Activated naive CD8-positive, alpha-beta T cell (primary cell): ENCODE measurements around the gene GNB4.

Source experiments
- H3K27ac Mint-ChIP-seq: one replicate; pipeline ENCODE4 v1.8.0; 2021; ENCODE audit warnings: mixed read lengths
- H3K27me3 Mint-ChIP-seq: one replicate; pipeline ENCODE4 v1.8.0; 2021; ENCODE audit warnings: mixed read lengths
- H3K36me3 Mint-ChIP-seq: one replicate; pipeline ENCODE4 v1.8.0; 2021; ENCODE audit warnings: mixed read lengths
- H3K4me1 Mint-ChIP-seq: one replicate; pipeline ENCODE4 v1.8.0; 2021; ENCODE audit warnings: low read depth, mixed read lengths
- H3K4me3 Mint-ChIP-seq: one replicate; pipeline ENCODE4 v1.8.0; 2021; ENCODE audit warnings: mild to moderate bottlenecking, mixed read lengths
- H3K9me3 Mint-ChIP-seq: one replicate; pipeline ENCODE4 v1.8.0; 2021; ENCODE audit warnings: low read depth, mixed read lengths

The GNB4 gene

DNA sequence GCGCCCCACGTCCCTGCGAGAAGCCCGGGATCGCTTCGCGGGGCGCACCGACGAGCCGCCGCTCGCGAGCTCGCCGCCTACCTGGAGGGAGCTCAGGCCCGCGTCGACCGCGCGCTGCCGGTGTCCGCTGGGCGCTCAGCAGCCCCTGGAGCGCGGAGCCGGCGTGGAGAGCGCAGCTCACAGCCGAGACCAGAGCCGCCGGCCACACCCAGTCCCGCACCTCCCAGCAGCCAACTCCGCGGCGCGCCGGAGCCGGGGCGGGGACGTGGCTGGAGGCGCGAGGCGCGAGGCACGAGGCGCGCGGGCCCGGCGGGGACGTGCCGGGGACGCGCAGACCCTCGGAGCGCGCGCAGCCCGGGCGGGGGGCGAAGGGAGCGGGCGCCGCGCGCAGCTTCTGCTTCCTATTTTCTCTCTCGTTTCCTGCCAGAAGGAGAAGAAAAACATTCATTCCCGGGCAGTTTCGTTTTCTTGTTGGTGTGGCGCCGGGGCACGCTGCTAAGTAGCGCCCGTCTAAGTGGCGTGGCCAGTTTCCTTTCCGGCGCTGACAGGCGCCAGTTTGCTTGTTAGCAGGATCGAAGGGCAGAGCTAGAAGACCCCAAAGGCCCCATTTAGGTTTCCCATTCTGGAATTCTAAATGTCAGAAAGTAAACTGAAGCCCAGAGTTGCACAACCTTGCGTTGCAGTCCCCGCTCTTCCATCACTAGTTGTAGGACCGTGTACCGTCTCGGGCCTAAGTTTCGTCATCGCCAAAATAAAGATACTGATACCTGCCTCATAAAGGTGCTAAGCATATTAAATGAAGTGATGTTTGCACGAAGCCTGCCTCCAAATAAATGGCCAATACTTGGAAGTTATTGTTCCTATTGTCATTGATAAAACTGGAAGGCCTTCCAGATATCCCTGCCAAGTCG, at the start of gene GNB4:
Gene GNB4 (minus strand): TSS at position 206 of the 911 bp plus-strand sequence. CDS start 25,270 bp downstream, outside the sequence.
- peak within 1 kb of the TSS; percentile 86 for H3K4me3 Mint-ChIP-seq
- no peaks in the 10 kb centered on the region for H3K9me3 Mint-ChIP-seq
- no peak within 1 kb of the TSS for H3K27ac Mint-ChIP-seq
- H3K36me3 Mint-ChIP-seq: no peaks in the 10 kb centered on the region
- H3K27me3 Mint-ChIP-seq: peaks cover 58% of the 10 kb centered on the region
- peaks cover 22% of the 10 kb centered on the region for H3K4me1 Mint-ChIP-seq

DNA sequence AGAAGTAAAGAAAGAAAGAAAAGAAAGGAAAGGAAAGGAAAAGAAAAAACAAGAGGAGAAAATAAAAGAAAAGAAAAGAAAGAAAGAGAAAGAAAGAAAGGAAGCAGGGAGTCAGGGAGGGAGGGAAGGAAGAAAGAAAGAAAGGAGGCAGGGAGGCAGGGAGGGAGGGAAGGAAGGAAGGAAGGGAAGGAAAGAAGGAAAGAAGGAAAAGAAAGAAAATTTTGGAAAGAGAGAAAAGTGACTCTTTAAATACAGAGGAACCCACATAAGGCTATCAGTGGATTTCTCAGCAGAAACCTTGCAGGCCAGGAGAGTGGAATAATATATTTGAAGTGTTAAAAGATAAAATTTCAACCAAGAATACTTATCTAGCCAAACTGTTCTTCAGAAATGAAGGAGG, 44.2 kb upstream of the GNB4 start:
- no peak overlapping the region for H3K4me3 Mint-ChIP-seq
- H3K36me3 Mint-ChIP-seq: peaks cover 15% of the 10 kb centered on the region
- H3K27ac Mint-ChIP-seq: no peak overlapping the region

DNA sequence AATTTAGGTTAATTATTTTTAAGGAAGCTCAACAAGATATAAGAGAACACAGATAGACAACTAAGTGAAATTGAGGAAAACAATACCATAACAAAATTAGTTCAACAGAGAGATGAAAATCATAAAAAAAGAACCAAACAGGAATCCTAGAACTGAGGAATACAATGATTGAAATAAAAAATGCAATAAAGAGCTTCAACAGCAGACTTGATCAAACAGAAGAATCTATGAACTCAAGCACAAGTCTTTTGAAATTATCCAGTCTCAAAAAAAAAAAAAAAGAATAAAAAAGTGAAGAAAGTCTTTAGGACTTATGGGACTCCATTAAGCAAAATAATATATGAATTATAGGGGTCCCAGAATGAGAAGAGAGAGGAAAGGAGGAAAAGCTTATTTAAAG, 42.0 kb upstream of the GNB4 start:
- peaks cover 7% of the 10 kb centered on the region for H3K27me3 Mint-ChIP-seq
- H3K36me3 Mint-ChIP-seq: peaks cover 19% of the 10 kb centered on the region
- H3K9me3 Mint-ChIP-seq: peaks cover 58% of the 10 kb centered on the region
- H3K27ac Mint-ChIP-seq: no peak overlapping the region
- H3K4me1 Mint-ChIP-seq: no peaks in the 10 kb centered on the region
- no peak overlapping the region for H3K4me3 Mint-ChIP-seq

More for the DNA sequence above, 44.2 kb upstream of the GNB4 start:
- H3K27me3 Mint-ChIP-seq: peaks cover 4% of the 10 kb centered on the region
- peaks cover 52% of the 10 kb centered on the region for H3K9me3 Mint-ChIP-seq
- H3K4me1 Mint-ChIP-seq: no peaks in the 10 kb centered on the region

DNA sequence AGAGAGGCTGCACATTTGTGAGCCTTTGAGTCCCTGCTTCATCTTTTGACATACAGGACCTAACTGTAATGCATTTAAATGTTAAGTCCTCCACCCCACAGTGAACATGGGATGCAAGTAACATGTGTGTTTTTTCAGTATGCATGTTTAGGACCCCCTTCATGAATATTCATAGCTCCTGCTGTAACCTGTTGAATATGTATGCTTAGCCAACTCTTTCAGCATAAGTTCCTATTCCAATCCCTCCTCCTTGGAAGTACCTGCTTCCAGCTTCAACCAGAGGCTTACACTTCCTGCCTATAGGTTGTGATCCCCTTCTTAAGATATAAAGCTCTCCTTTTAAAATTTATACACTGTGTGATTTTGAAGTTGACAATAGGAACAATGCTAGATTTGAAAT, 36.9 kb upstream of the GNB4 start:
- Mint-ChIP-seq H3K36me3 (peaks cover 11% of the 10 kb centered on the region), H3K9me3 (peaks cover 24% of the 10 kb centered on the region), H3K4me1 (no peaks in the 10 kb centered on the region)

DNA sequence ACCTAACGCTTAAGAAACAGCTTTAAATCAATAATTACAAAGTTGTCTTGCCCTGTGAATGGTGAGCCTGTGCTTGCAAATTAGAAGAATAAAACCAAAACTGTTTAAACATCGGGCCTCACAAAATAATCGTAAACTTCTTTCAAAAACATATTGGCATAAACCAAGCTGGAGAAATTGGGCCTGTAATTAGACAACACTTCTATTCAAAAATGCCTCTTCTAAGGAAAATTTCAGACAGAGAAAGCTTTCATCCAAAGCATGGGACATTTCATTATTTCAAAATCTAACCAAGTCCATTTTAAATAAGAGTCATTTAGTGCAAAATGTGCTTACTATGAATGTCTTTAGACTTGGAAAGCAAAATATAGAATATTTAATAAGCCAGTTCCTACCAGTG, 35.5 kb upstream of the GNB4 start:
- no peak overlapping the region for H3K4me3 Mint-ChIP-seq
- H3K9me3 Mint-ChIP-seq: peaks cover 19% of the 10 kb centered on the region
- no peaks in the 10 kb centered on the region for H3K4me1 Mint-ChIP-seq
- no peak overlapping the region for H3K27ac Mint-ChIP-seq
- H3K27me3 Mint-ChIP-seq: peaks cover 10% of the 10 kb centered on the region
- H3K36me3 Mint-ChIP-seq: peaks cover 6% of the 10 kb centered on the region

More for the DNA sequence above, 36.9 kb upstream of the GNB4 start:
- H3K27ac Mint-ChIP-seq: no peak overlapping the region
- peaks cover 10% of the 10 kb centered on the region for H3K27me3 Mint-ChIP-seq
- no peak overlapping the region for H3K4me3 Mint-ChIP-seq

DNA sequence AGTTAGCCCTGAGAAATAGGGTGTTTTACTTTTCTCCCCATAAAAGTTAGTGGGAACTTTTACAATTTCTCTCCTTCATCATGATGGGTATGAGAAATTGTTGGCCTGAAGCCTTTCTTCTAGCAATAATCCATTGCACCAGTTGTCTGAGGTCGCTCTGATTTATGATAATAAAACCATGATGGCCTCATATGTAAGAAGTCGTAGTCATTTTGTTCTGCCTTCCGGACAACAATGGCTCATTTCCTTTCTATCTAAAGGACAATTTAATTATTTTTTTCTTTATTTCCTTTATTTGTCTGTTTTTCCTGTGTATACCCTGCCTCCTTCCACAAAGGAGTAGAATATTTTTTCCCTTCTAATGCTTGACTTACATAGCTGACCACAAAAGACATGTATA, 31.6 kb upstream of the GNB4 start:
- H3K4me3 Mint-ChIP-seq: no peak overlapping the region
- no peaks in the 10 kb centered on the region for H3K36me3 Mint-ChIP-seq
- H3K27ac Mint-ChIP-seq: no peak overlapping the region
- peaks cover 3% of the 10 kb centered on the region for H3K27me3 Mint-ChIP-seq
- H3K9me3 Mint-ChIP-seq: no peaks in the 10 kb centered on the region
- no peaks in the 10 kb centered on the region for H3K4me1 Mint-ChIP-seq

DNA sequence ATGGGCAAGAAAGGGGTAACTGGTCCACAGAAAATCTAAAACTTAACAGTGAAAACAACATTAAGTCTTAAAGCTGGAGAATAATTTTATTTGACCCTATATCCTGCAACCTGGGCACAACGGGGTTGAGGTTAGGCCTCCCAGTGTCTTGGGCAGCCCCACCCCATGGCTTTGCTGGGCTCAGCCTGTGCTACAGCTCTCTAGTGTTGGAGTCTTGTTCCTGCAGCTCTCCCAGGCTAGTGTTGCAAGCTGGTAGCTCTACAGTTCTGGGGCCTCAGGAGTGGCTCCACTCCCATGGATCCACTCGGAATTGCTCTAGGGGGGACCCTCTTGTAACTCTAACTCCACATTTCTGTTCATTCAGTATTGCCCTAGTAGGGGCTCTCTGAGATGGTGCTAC, 24.9 kb upstream of the GNB4 start:
- peaks cover 3% of the 10 kb centered on the region for H3K9me3 Mint-ChIP-seq
- H3K4me3 Mint-ChIP-seq: no peak overlapping the region
- H3K4me1 Mint-ChIP-seq: no peaks in the 10 kb centered on the region
- no peaks in the 10 kb centered on the region for H3K36me3 Mint-ChIP-seq
- no peak overlapping the region for H3K27ac Mint-ChIP-seq
- peaks cover 1% of the 10 kb centered on the region for H3K27me3 Mint-ChIP-seq

DNA sequence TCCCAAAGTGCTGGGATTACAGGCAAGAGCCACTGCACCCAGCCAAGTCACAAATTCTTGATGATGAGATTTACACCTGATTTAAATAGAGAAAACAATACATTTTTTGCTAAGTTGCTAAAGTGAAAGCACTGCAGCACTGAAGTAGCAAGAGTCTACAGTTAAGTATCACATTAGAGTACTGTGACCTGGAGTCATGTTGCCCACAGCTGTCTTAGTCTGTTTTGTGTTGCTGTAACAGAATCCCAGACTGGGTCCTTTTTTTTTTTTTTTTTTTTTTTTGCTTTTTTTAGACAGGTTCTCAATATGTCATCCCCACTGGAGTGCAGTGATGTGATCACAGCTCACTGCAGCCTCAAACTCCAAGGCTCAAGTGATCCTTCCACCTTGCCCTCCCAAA, 23.2 kb upstream of the GNB4 start:
- Mint-ChIP-seq H3K27ac (no peak overlapping the region), H3K4me3 (no peak overlapping the region), H3K9me3 (peaks cover 3% of the 10 kb centered on the region), H3K27me3 (peaks cover 1% of the 10 kb centered on the region), H3K4me1 (no peaks in the 10 kb centered on the region), H3K36me3 (no peaks in the 10 kb centered on the region)

DNA sequence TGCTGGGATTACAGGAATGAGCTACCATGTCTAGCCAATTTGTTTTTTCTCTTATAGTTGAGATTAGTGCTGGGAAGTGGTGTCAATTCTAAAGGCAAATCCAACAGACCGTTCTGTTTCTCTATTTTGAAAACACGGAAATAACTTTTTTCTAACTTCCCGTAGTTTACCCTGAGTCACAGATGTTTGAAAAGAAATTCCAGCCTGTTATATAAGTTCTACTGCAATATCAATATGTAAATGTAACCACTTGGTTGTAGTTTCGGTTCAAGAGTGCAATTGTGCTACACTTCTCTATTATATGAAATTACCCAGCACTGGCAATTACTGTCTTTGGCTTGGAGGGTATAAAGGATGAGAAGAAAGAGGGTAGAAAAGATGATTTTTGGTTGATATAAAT, 22.3 kb upstream of the GNB4 start:
- no peaks in the 10 kb centered on the region for H3K4me1 Mint-ChIP-seq
- no peak overlapping the region for H3K4me3 Mint-ChIP-seq
- no peaks in the 10 kb centered on the region for H3K36me3 Mint-ChIP-seq
- peaks cover 1% of the 10 kb centered on the region for H3K27me3 Mint-ChIP-seq
- peaks cover 3% of the 10 kb centered on the region for H3K9me3 Mint-ChIP-seq
- H3K27ac Mint-ChIP-seq: no peak overlapping the region

DNA sequence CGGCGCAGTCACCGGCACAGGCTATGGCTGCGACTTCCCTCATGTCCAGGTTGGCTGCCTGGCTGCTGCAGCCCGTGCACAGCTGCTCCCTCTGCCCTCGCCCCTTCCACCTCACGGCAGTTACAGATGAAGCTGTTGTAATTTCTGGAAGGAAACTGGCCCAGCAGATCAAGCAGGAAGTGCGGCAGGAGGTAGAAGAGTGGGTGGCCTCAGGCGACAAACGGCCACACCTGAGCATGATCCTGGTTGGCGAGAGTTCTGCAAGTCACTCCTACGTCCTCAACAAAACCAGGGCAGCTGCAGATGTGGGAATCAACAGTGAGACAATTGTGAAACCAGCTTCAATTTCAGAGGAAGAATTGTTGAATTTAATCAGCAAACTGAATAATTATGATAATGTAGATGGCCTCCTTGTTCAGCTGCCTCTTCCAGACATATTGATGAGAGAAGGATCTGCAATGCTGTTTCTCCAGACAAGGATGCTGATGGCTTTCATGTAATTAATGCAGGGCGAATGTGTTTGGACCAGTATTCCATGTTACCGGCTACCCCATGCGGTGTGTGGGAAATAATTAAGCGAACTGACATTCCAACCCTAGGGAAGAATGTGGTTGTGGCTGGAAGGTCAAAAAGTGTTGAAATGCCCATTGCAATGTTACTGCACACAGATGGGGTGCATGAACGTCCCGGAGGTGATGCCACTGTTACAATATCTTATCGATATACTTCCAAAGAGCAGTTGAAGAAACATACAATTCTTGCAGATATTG, 13.2 kb upstream of the GNB4 start:
- H3K4me3 Mint-ChIP-seq: peak overlapping the region; percentile 28
- no peak overlapping the region for H3K27ac Mint-ChIP-seq

DNA sequence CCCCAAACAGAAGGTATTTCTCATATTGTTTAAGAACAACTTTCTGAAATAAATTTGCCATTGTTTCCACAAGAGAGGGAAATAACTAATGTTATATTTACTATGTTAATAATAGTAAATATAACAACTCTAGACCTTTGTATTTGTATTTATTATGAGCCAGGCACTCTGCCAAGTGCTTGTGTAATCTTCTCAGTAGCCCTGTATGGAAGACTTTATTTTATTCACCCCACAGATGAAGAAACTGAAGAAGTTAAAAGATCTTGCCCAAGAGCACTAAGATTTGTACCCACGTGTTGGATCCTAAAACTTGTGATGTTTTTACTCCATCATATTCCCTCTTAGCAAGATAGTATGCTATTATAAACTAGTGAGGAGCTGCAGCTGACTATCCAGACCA, 12.0 kb upstream of the GNB4 start:
- Mint-ChIP-seq H3K27ac (no peak overlapping the region), H3K27me3 (peaks cover 10% of the 10 kb centered on the region)

More for the DNA sequence above, 13.2 kb upstream of the GNB4 start:
- no peaks in the 10 kb centered on the region for H3K36me3 Mint-ChIP-seq
- peaks cover 7% of the 10 kb centered on the region for H3K27me3 Mint-ChIP-seq
- peaks cover 10% of the 10 kb centered on the region for H3K4me1 Mint-ChIP-seq
- H3K9me3 Mint-ChIP-seq: no peaks in the 10 kb centered on the region

DNA sequence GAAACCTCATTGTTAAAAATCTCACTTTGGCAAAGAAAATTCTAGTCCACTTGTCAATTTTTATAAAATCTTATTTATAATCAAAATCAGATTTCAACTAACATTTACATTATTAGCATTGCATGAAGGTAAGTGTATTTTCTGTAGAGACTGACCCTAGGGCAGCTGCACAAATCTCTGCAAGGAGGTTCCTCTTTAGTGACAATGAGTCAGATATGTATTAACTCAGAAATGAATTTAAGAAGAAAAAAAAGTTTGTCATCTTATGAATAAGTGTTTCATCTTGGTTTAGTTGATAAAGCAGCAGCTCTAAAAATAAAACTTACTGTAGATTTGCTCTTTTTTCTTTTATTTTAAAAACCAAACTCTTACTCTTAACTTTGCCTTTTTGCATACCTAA, 9.0 kb upstream of the GNB4 start:
- H3K9me3 Mint-ChIP-seq: no peaks in the 10 kb centered on the region
- H3K27me3 Mint-ChIP-seq: peaks cover 21% of the 10 kb centered on the region
- H3K4me1 Mint-ChIP-seq: peaks cover 10% of the 10 kb centered on the region
- H3K36me3 Mint-ChIP-seq: no peaks in the 10 kb centered on the region
- no peak overlapping the region for H3K27ac Mint-ChIP-seq
- H3K4me3 Mint-ChIP-seq: no peak overlapping the region

More for the DNA sequence above, 12.0 kb upstream of the GNB4 start:
- Mint-ChIP-seq H3K36me3 (no peaks in the 10 kb centered on the region), H3K4me3 (no peak overlapping the region), H3K4me1 (peaks cover 10% of the 10 kb centered on the region), H3K9me3 (no peaks in the 10 kb centered on the region)

DNA sequence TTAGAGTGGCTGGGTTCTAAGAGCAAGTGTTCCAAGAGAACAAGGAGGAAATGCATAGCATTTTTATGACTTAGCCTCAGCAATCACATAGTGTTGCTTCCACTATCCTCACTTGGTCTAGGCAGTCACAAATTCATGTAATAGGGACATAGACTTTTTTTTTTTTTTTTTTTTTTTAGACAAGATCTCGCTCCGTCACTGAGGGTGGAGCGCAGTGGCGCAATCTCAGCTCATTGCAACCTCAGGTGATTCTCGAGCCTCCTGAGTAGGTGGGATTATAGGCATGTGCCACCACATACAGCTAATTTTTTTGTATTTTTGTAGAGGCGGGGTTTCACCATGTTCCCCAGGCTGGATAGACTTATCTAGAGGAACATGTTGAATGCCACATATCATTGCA, 4.7 kb upstream of the GNB4 start:
- Mint-ChIP-seq H3K9me3 (no peaks in the 10 kb centered on the region), H3K27me3 (peaks cover 38% of the 10 kb centered on the region), H3K4me3 (no peak overlapping the region), H3K36me3 (no peaks in the 10 kb centered on the region), H3K4me1 (peaks cover 8% of the 10 kb centered on the region), H3K27ac (no peak overlapping the region)

DNA sequence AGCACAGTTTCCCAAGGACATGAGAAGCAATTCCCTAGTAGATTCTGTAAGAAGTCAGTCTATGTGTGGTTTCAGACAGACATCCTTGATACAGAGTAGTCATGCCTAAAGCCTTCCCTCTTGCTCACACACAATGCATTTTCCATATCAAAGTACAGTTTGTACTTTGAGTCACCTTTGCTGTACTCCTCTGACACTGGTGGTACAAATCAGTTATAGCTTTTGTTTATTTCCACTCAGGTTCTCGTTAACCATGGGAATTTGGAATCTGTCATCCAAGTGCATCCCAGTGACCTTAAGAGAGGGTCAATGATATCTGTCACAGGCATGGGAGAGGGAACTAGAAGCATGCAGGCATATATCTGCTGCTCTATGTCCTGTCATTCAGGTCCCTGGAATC, 3.6 kb upstream of the GNB4 start:
- peaks cover 45% of the 10 kb centered on the region for H3K27me3 Mint-ChIP-seq
- H3K4me1 Mint-ChIP-seq: peaks cover 17% of the 10 kb centered on the region
- H3K27ac Mint-ChIP-seq: no peak overlapping the region
- H3K36me3 Mint-ChIP-seq: no peaks in the 10 kb centered on the region
- H3K9me3 Mint-ChIP-seq: no peaks in the 10 kb centered on the region
- no peak overlapping the region for H3K4me3 Mint-ChIP-seq

DNA sequence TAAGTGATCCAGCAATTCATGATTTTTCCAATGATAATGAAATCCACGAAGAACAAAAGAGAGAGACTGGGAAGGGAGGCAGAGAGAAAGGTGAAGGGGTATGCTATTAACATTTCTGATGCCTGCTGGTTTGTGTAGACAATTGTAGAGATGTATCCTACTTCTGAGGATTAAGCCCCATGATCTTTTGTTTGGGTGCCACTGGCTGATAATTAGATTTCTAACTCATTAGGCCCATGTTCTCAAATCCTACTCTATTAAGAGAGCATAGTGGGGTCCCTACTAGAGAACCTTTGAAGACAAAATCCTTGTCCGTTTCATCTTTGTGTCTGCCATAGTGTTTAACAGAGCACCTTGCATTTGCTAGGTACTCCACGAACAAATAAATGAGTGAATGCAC, 2.7 kb upstream of the GNB4 start:
- H3K27ac Mint-ChIP-seq: no peak overlapping the region
- no peaks in the 10 kb centered on the region for H3K36me3 Mint-ChIP-seq
- H3K9me3 Mint-ChIP-seq: no peaks in the 10 kb centered on the region
- H3K4me3 Mint-ChIP-seq: no peak overlapping the region
- H3K4me1 Mint-ChIP-seq: peaks cover 22% of the 10 kb centered on the region
- peaks cover 51% of the 10 kb centered on the region for H3K27me3 Mint-ChIP-seq
